ENCODE results near the gene TLL2.

DNA sequence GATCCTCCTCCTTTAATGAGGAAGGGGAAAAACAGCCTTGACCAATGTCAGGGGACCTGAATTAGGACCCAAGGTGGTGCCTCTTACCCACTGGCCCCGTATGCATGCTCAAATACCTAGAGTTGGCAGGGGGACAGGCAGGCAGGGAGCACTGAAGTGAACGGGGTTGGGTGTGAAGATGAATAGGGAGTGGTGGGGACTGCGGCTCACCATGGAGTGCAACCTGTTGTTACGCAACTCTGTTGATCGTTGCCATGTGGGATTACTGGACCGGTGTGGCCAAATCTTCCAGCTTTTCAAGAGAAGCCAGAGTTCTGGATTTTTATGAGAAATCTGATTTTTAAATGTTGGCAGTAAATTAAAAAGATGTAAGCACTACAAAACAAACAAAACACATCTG, 48.1 kb downstream of the TLL2 start:
- TF ChIP-seq, protein P1, sequence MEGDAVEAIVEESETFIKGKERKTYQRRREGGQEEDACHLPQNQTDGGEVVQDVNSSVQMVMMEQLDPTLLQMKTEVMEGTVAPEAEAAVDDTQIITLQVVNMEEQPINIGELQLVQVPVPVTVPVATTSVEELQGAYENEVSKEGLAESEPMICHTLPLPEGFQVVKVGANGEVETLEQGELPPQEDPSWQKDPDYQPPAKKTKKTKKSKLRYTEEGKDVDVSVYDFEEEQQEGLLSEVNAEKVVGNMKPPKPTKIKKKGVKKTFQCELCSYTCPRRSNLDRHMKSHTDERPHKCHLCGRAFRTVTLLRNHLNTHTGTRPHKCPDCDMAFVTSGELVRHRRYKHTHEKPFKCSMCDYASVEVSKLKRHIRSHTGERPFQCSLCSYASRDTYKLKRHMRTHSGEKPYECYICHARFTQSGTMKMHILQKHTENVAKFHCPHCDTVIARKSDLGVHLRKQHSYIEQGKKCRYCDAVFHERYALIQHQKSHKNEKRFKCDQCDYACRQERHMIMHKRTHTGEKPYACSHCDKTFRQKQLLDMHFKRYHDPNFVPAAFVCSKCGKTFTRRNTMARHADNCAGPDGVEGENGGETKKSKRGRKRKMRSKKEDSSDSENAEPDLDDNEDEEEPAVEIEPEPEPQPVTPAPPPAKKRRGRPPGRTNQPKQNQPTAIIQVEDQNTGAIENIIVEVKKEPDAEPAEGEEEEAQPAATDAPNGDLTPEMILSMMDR (conservative IDR thresholded peaks at IDR 0.05; ENCODE audit: low read length): no peak
- no peak for TF ChIP-seq EZH2phosphoT487 (IDR thresholded peaks at IDR 0.05; ENCODE audit: borderline replicate concordance)

Data from Loucy (cell line).